Stimulated activated CD8-positive, alpha-beta memory T cell treated with anti-CD3 and anti-CD28 coated beads, Interleukin-7, amount 100 ng/mL, for 4 hours (primary cell): ENCODE data around the gene P2RX7.

Experiments
- DNase-seq, 2 donors: peaks; one replicate each; pipeline ENCODE4 v3.0.0-alpha.2; 2020; ENCODE audit warnings: low read depth in 2 of 2

Gene P2RX7

GRCh38 chr12:121229826-121230537, 97.3 kb downstream of the P2RX7 start:
- DNase-seq = peak in 1 of 2 donors; percentile 36

- no peak for DNase-seq
Observed at GRCh38 chr12:121230538-121230907, 97.8 kb downstream of the P2RX7 start.

GRCh38 chr12:121232163-121232562, 99.5 kb downstream of the P2RX7 start:
- DNase-seq = no peak

- no peak for DNase-seq
Observed at GRCh38 chr12:121232977-121233627, 100.4 kb downstream of the P2RX7 start.

- no peak for DNase-seq
Observed at GRCh38 chr12:121233628-121234020, 100.9 kb downstream of the P2RX7 start.

GRCh38 chr12:121236776-121237175, 104.1 kb downstream of the P2RX7 start:
- DNase-seq = no peak

- DNase-seq = no peak
Observed at GRCh38 chr12:121237415-121237814, 104.7 kb downstream of the P2RX7 start.
